ENCODE data around the gene UGGT2.
"Not testable (repeated sequence)": the region's sequence is repeated elsewhere in the genome, so short reads cannot be mapped to it uniquely, and the experiment has no call there.

The UGGT2 gene

DNA sequence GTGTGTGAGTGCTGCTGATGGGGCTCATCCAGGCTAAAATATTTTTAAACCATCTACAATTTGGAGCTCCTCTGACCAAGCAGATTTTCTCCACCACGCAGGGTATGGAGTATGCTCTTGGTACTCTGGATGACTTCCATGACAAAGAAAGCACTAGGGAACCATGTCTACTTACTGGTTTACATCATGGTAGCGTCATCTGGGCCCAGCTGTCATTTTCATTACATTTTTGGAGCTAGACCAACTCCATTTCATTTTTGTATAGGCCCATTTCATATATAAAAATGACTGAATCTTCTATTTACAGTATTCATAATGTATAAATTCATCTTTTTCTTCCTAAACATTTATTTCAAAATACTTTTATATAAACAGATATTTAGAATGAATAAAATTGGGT is 191.9 kb downstream of the UGGT2 start:
- TF ChIP-seq, protein P1, sequence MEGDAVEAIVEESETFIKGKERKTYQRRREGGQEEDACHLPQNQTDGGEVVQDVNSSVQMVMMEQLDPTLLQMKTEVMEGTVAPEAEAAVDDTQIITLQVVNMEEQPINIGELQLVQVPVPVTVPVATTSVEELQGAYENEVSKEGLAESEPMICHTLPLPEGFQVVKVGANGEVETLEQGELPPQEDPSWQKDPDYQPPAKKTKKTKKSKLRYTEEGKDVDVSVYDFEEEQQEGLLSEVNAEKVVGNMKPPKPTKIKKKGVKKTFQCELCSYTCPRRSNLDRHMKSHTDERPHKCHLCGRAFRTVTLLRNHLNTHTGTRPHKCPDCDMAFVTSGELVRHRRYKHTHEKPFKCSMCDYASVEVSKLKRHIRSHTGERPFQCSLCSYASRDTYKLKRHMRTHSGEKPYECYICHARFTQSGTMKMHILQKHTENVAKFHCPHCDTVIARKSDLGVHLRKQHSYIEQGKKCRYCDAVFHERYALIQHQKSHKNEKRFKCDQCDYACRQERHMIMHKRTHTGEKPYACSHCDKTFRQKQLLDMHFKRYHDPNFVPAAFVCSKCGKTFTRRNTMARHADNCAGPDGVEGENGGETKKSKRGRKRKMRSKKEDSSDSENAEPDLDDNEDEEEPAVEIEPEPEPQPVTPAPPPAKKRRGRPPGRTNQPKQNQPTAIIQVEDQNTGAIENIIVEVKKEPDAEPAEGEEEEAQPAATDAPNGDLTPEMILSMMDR (IDR thresholded peaks at IDR 0.05) = no peak
- Mint-ChIP-seq H3K27me3 (ENCODE audit: low read depth, poor library complexity) (no peaks in the 10 kb centered on the region), H3K4me3 (no peak overlapping the region), H3K27ac (no peak overlapping the region), H3K36me3 (ENCODE audit: low read depth) (peaks cover 25% of the 10 kb centered on the region), H3K9me3 (no peaks in the 10 kb centered on the region), H3K4me1 (peaks cover 44% of the 10 kb centered on the region)
- DNase-seq = no peak

DNA sequence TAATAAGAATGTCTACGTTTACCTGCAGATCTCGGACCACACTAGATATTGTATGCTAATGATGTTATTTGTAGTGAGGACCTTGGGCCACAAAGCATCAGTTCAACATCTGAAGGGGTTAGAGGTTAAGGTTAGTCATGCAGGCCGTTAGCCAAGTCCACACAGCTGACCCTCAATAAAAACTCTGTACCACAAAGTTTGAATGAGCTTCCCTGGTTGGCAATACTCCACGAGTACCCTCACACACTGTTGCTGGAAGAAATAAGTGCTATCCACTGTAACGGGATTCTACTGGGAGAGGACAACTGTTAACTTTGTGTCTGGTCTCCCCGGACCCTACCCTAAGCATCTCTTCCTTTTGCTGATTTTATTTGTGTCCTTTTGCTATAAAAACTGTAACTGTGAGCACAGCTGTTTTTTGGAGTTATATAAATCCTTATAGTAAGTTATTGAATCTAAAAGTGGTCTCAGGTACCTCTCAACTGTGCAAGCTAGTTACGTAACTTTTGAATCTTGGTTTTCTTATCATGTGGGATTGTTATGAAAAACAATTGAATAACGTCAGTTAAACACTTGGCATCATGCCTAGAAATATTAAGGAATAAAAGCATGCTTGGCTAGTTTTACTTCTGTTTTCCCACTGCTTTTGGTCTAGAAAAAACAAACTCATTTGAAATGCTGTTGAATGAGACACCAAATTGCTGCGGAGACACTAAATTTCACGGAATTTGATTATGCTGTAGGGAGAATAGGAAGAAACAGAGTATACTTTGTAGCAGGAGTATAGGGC is 194.7 kb downstream of the UGGT2 start:
- no peaks in the 10 kb centered on the region for H3K9me3 Mint-ChIP-seq
- H3K36me3 Mint-ChIP-seq (ENCODE audit: low read depth) = peaks cover 33% of the 10 kb centered on the region
- H3K27ac Mint-ChIP-seq = no peak overlapping the region
- no peak for DNase-seq
- H3K27me3 Mint-ChIP-seq (ENCODE audit: low read depth, poor library complexity) = no peaks in the 10 kb centered on the region
- TF ChIP-seq, protein P1 (IDR thresholded peaks at IDR 0.05) = no peak
- peaks cover 21% of the 10 kb centered on the region for H3K4me1 Mint-ChIP-seq
- H3K4me3 Mint-ChIP-seq = no peak overlapping the region

DNA sequence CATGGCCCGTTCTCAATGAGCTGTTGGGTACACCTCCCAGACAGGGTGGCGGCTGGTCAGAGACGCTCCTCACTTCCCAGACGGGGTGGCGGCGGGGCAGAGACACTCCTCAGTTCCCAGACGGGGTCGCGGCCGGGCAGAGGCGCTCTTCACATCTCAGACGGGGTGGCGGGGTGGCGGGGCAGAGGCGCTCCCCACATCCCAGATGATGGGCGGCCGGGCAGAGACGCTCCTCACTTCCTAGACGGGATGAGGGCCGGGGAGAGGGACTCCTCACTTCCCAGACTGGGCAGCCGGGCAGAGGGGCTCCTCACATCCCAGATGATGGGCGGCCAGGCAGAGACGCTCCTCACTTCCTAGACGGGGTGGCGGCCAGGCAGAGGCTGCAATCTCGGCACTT is 207.5 kb downstream of the UGGT2 start:
- not testable (repeated sequence) for DNase-seq; H3K27me3 Mint-ChIP-seq (ENCODE audit: low read depth, poor library complexity); H3K27ac Mint-ChIP-seq; H3K4me1 Mint-ChIP-seq; H3K4me3 Mint-ChIP-seq
- Mint-ChIP-seq H3K36me3 (ENCODE audit: low read depth) (peaks cover 83% of the 10 kb centered on the region), H3K9me3 (peaks cover 71% of the 10 kb centered on the region)

DNA sequence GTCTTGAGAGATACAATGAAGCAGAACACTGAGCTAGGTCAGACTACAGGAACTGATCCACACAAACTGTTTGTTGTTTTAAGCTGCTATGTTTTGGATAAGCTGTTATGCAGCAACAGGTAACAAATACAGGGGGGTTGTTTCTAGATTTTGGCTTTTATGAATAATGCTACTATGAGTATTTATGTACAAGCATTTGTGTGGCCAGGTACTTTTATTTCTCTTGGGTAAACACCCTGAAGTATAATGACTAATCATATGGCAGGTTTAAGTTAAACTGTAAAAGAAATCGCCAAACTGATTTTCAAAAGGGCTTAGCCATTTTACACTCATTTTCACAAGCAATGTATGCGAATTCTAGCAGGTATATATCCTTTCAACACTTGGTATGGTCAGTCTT is 210.3 kb downstream of the UGGT2 start:
- no peaks in the 10 kb centered on the region for H3K4me1 Mint-ChIP-seq
- peaks cover 76% of the 10 kb centered on the region for H3K9me3 Mint-ChIP-seq
- H3K36me3 Mint-ChIP-seq (ENCODE audit: low read depth) = peaks cover 83% of the 10 kb centered on the region

GRCh38 chr13:95841894-95842293 is 211.3 kb downstream of the UGGT2 start:
- H3K36me3 Mint-ChIP-seq (ENCODE audit: low read depth) = peaks cover 83% of the 10 kb centered on the region

More for the DNA sequence above, 210.3 kb downstream of the UGGT2 start:
- Mint-ChIP-seq H3K27ac (no peak overlapping the region), H3K27me3 (ENCODE audit: low read depth, poor library complexity) (peaks cover 3% of the 10 kb centered on the region), H3K4me3 (no peak overlapping the region)
- TF ChIP-seq, protein P1 (IDR thresholded peaks at IDR 0.05) = no peak
- DNase-seq = no peak

DNA sequence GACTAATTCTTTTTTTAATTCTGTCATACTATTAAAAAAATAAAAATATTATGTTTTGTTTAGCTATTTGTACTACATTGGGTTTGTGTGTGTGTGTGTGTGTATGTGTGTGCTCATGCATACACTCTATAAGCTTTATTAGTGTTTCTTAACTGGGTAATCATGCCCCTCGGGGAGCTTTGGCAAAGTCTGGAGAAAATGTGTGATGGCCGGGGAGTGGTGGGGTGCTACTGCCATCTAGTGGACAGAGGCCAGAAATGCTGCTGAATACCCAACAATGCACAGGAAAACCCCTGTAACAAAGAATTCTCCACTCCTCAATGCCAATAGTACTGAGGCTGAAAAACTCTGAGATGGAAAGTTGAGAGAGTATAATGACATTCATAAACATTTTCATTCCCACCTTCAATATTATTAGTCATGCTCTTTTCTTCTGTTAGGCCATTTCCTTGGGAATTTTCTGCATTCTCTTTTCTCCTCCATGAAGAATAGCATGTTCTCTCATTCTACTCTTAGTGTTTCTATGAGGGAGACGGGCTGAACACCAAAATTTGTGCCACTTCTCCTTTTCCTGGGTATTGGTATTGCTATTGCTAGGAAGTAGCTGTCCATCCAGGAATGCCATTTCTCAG is 219.0 kb downstream of the UGGT2 start:
- H3K27ac Mint-ChIP-seq = no peak overlapping the region
- H3K4me3 Mint-ChIP-seq = no peak overlapping the region
- H3K36me3 Mint-ChIP-seq (ENCODE audit: low read depth) = peaks cover 53% of the 10 kb centered on the region
- H3K4me1 Mint-ChIP-seq = peaks cover 14% of the 10 kb centered on the region
- H3K27me3 Mint-ChIP-seq (ENCODE audit: low read depth, poor library complexity) = no peaks in the 10 kb centered on the region
- peak; percentile 67 for DNase-seq
- peaks cover 38% of the 10 kb centered on the region for H3K9me3 Mint-ChIP-seq
- TF ChIP-seq, protein P1 (IDR thresholded peaks at IDR 0.05) = peak; percentile 98

More at GRCh38 chr13:95841894-95842293, 211.3 kb downstream of the UGGT2 start:
- Mint-ChIP-seq H3K27me3 (ENCODE audit: low read depth, poor library complexity) (peaks cover 3% of the 10 kb centered on the region), H3K4me1 (no peaks in the 10 kb centered on the region), H3K27ac (no peak overlapping the region), H3K4me3 (no peak overlapping the region), H3K9me3 (peaks cover 69% of the 10 kb centered on the region)
- no peak for DNase-seq
- TF ChIP-seq, protein P1 (IDR thresholded peaks at IDR 0.05) = no peak
